HepG2 (cell line): ENCODE data around the gene PYGB. TPM values are rescaled to one million over a fixed set of nuclear protein-coding genes. Genes with fewer than 3 reads are reported as not detected.
A peak's percentile ranks its signal among the peaks of the same experiment; 100 is the strongest.

ENCODE experiments used
- BORCS8-MEF2B ChIP-seq: sonication (generic); formaldehyde crosslinking; IDR thresholded peaks from 2 replicates; pipeline ENCODE4 v1.8.0; 2022; ENCODE audit warnings: mild to moderate bottlenecking, missing genetic modification reagents
- MTA1 ChIP-seq: sonication (generic); formaldehyde crosslinking; IDR thresholded peaks from 2 replicates; pipeline ENCODE4 v1.4.0; 2020; ENCODE audit warnings: missing genetic modification reagents, mild to moderate bottlenecking, borderline replicate concordance
- PAXIP1 ChIP-seq: sonication (generic); formaldehyde crosslinking; conservative IDR thresholded peaks from 2 replicates; pipeline ENCODE4 v1.4.0; 2020; ENCODE audit warnings: mild to moderate bottlenecking, missing genetic modification reagents, moderate library complexity
- RXRA ChIP-seq: sonication (generic); formaldehyde crosslinking; IDR thresholded peaks from 2 replicates; pipeline ENCODE4 v1.5.1; 2020; ENCODE audit warnings: missing genetic modification reagents
- SAP130 ChIP-seq: IDR thresholded peaks from 2 replicates; pipeline ENCODE4 v1.6.1; 2016; ENCODE audit warnings: low read depth
- SP1 ChIP-seq, 2 experiments: fragments of 450-650 bp in 1 of 2; sonication (generic) in 1 of 2; formaldehyde crosslinking in 1 of 2; IDR thresholded peaks; 2 replicates each; pipeline versions ENCODE4 v1.4.0 to v1.6.1; 2016 to 2020; ENCODE audit warnings: missing genetic modification reagents in 1 of 2
- SSRP1 ChIP-seq: IDR thresholded peaks from 2 replicates; pipeline ENCODE4 v1.6.1; 2016; ENCODE audit warnings: control low read depth
- TSC22D2 ChIP-seq: sonication (generic); formaldehyde crosslinking; IDR thresholded peaks from 2 replicates; pipeline ENCODE4 v1.5.1; 2020; ENCODE audit warnings: missing genetic modification reagents, mild to moderate bottlenecking, borderline replicate concordance
- ZBTB3 ChIP-seq: sonication (generic); formaldehyde crosslinking; IDR thresholded peaks from 2 replicates; pipeline ENCODE4 v1.4.0; 2020; ENCODE audit warnings: low read depth, mild to moderate bottlenecking, moderate library complexity, missing genetic modification reagents, borderline replicate concordance
- ZBTB33 ChIP-seq: sonication (generic); formaldehyde crosslinking; IDR thresholded peaks from 2 replicates; pipeline ENCODE4 v1.4.0; 2020; ENCODE audit warnings: missing genetic modification reagents
- ZFP90 ChIP-seq: sonication (generic); formaldehyde crosslinking; IDR thresholded peaks from 2 replicates; pipeline ENCODE4 v1.8.0; 2022; ENCODE audit warnings: missing genetic modification reagents, mild to moderate bottlenecking, inconsistent platforms, borderline replicate concordance
- ZMYM4 ChIP-seq: sonication (generic); formaldehyde crosslinking; IDR thresholded peaks from 2 replicates; pipeline ENCODE4 v1.8.1; 2023; ENCODE audit warnings: mild to moderate bottlenecking, missing genetic modification reagents
- ZNF552 ChIP-seq: sonication (generic); formaldehyde crosslinking; IDR thresholded peaks from 2 replicates; pipeline ENCODE4 v1.9.0; 2022; ENCODE audit warnings: missing genetic modification reagents, mild to moderate bottlenecking, borderline replicate concordance
- ZNF562 ChIP-seq: sonication (generic); formaldehyde crosslinking; IDR thresholded peaks from 2 replicates; pipeline ENCODE4 v1.8.0; 2022; ENCODE audit warnings: missing genetic modification reagents, borderline replicate concordance
- ZNF691 ChIP-seq: sonication (generic); formaldehyde crosslinking; IDR thresholded peaks from 2 replicates; pipeline ENCODE4 v1.4.0; 2020; ENCODE audit warnings: missing genetic modification reagents, low read depth, mild to moderate bottlenecking, borderline replicate concordance
- ZNF792 ChIP-seq: IDR thresholded peaks from 2 replicates; pipeline ENCODE4 v1.6.1; 2016
- ZSCAN5A ChIP-seq: sonication (generic); formaldehyde crosslinking; IDR thresholded peaks from 2 replicates; pipeline ENCODE4 v1.8.0; 2022; ENCODE audit warnings: mild to moderate bottlenecking, missing genetic modification reagents, borderline replicate concordance
- polyA plus RNA-seq, 8 experiments: library from polyadenylated mRNA; depleted of rRNA in 3 of 8; stranded (reverse) in 7 of 8; unstranded in 1 of 8; fragments of >200 nt; fragmentation: Illumina TruSeq in 4 of 8; extraction: Trizol in 4 of 8; gene quantifications; 2 replicates each; pipeline versions ENCODE4 v1.2.1 to v1.2.3, GENCODE V29; 2011 to 2016; ENCODE audit warnings: low read depth in 4 of 8, missing spikeins in 1 of 8, mixed read lengths in 1 of 8; ENCODE audit not compliant: insufficient read depth in 1 of 8
- total RNA-seq, 5 experiments: library from RNA; depleted of rRNA; stranded (reverse); fragments of >200 nt; fragmentation: Illumina TruSeq; extraction: Trizol; gene quantifications; 2 replicates each; pipeline ENCODE4 v1.2.3, GENCODE V29; 2016; ENCODE audit warnings: low read depth in 1 of 5

PYGB gene
- total and polyA plus RNA-seq, 2 of the 13 experiments (the other 11 are each of a cell fraction or from before 2014, with no cell fraction given): 24.2 to 86.3 TPM

GRCh38 chr20:25223179-25223661 lies 24.7 kb upstream of the PYGB start (continued):
- no peak for TF ChIP-seq ZNF552 (CRISPR knock-in tag)
- TF ChIP-seq ZBTB33: peak; percentile 29
- peak; percentile 72 for TF ChIP-seq SAP130 (CRISPR knock-in tag)
- TF ChIP-seq ZBTB3 (CRISPR knock-in tag): no peak
- TF ChIP-seq RXRA (CRISPR knock-in tag): peak; percentile 82; the same call in 1 of the 2 replicates
- TF ChIP-seq SSRP1 (CRISPR knock-in tag): 0 out of 2 replicates have a peak, but pooled peaks have one; percentile 10
- TF ChIP-seq ZNF691 (CRISPR knock-in tag): 0 out of 2 replicates have a peak, but pooled peaks have one; percentile 50
- TF ChIP-seq BORCS8-MEF2B (CRISPR knock-in tag): peak; percentile 52; the same call in 1 of the 2 replicates
- TF ChIP-seq ZNF562: no peak
- no peak for TF ChIP-seq SP1 (IDR thresholded peaks at IDR 0.05)
- TF ChIP-seq SP1 (CRISPR knock-in tag; IDR thresholded peaks at IDR 0.05): no peak; the same call in 1 of the 2 replicates
- TF ChIP-seq TSC22D2 (CRISPR knock-in tag): 0 out of 2 replicates have a peak, but pooled peaks have one; percentile 32
- TF ChIP-seq ZNF792 (CRISPR knock-in tag): 0 out of 2 replicates have a peak, but pooled peaks have one; percentile 32
- TF ChIP-seq ZSCAN5A (CRISPR knock-in tag): no peak
- no peak for TF ChIP-seq ZFP90 (CRISPR knock-in tag)
- peak; percentile 60; the same call in 1 of the 2 replicates for TF ChIP-seq ZMYM4 (CRISPR knock-in tag)
- peak; percentile 11; the same call in 1 of the 2 replicates for TF ChIP-seq PAXIP1 (CRISPR knock-in tag)
- no peak for TF ChIP-seq MTA1 (CRISPR knock-in tag)
